Loucy (cell line): ENCODE results near the gene ISLR2.

Experiments used
- H2AFZ ChIP-seq: fragments of 200-600 bp; sonication (generic); 2 replicates; pipeline ENCODE4 v1.6.0; 2016; ENCODE audit warnings: antibody characterized with exemption, mild to moderate bottlenecking, low read length, moderate library complexity
- H3F3A ChIP-seq: fragments of 200-600 bp; 2 replicates; pipeline ENCODE4 v1.6.0; 2016; ENCODE audit warnings: antibody characterized with exemption, low read depth, mild to moderate bottlenecking
- H3K27me3 ChIP-seq: fragments of 200-600 bp; sonication (generic); 2 replicates; pipeline ENCODE4 v1.6.1; 2014; ENCODE audit warnings: low read length, mild to moderate bottlenecking; ENCODE audit not compliant: insufficient read depth, poor library complexity, severe bottlenecking
- H3K36me3 ChIP-seq: fragments of 200-600 bp; sonication (generic); 2 replicates; pipeline ENCODE4 v1.6.1; 2016; ENCODE audit warnings: low read length; ENCODE audit not compliant: insufficient read depth
- H3K4me1 ChIP-seq: fragments of 200-600 bp; sonication (generic); 2 replicates; pipeline ENCODE4 v1.5.1; 2014; ENCODE audit warnings: low read length, mild to moderate bottlenecking; ENCODE audit not compliant: insufficient read depth, poor library complexity, severe bottlenecking
- H3K4me2 ChIP-seq: fragments of 200-600 bp; sonication (generic); 2 replicates; pipeline ENCODE4 v1.6.0; 2014; ENCODE audit warnings: antibody characterized with exemption, low read length, low read depth, mild to moderate bottlenecking; ENCODE audit not compliant: poor library complexity, severe bottlenecking
- H3K4me3 ChIP-seq: fragments of 200-600 bp; sonication (generic); 2 replicates; pipeline ENCODE4 v1.5.1; 2014; ENCODE audit warnings: low read length, mild to moderate bottlenecking, mixed read lengths; ENCODE audit not compliant: poor library complexity, severe bottlenecking
- H3K79me2 ChIP-seq: fragments of 200-600 bp; sonication (generic); 2 replicates; pipeline ENCODE4 v1.6.1; 2014; ENCODE audit warnings: low read length; ENCODE audit not compliant: insufficient read depth
- H3K9ac ChIP-seq: fragments of 200-600 bp; sonication (generic); 2 replicates; pipeline ENCODE4 v1.6.0; 2014; ENCODE audit warnings: mild to moderate bottlenecking, low read depth, low read length, moderate library complexity; ENCODE audit not compliant: poor library complexity, severe bottlenecking
- H3K9me2 ChIP-seq: fragments of 200-600 bp; sonication (generic); replicated peaks from 2 replicates; pipeline ENCODE4 v1.6.1; 2016; ENCODE audit warnings: low read depth, low read length, mixed read lengths
- H3K9me3 ChIP-seq: fragments of 200-600 bp; sonication (generic); 2 replicates; pipeline ENCODE4 v1.6.1; 2014; ENCODE audit warnings: mild to moderate bottlenecking, antibody characterized with exemption, low read length, low read depth; ENCODE audit not compliant: insufficient read depth
- H4K20me1 ChIP-seq: fragments of 200-600 bp; sonication (generic); 2 replicates; pipeline ENCODE4 v1.6.0; 2014; ENCODE audit warnings: antibody characterized with exemption, low read length, mild to moderate bottlenecking; ENCODE audit not compliant: insufficient read depth, poor library complexity, severe bottlenecking
- EZH2phosphoT487 ChIP-seq: fragments of 200-600 bp; IDR thresholded peaks from 2 replicates; pipeline ENCODE4 v1.6.1; 2018; ENCODE audit warnings: antibody characterized with exemption, mild to moderate bottlenecking, moderate library complexity, borderline replicate concordance
- TF ChIP-seq, protein P1 (sequence below): fragments of 200-600 bp; sonication (generic); conservative IDR thresholded peaks from 2 replicates; pipeline ENCODE4 v1.5.1; 2014; ENCODE audit warnings: mild to moderate bottlenecking, antibody characterized with exemption, low read length

ISLR2 gene

DNA sequence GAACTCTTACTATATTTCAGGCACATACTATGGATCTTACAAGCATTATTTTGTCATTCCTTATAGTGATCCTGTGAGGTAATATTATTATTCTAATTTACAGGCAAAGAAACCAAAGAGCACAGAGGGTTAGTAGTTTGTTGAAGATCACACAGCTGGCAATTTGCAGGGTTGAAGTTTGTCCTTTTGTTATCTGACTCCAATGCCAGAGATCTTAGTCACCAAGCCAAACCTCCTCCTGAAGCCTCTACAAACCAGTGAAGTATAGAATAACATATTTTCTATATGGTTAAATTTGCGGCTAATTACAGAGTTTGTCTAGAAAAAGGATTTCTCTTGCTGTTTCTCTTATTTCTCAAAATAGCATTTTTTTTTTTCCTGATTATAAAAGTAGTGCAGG, 11.2 kb downstream of the ISLR2 start:
- no peak for TF ChIP-seq EZH2phosphoT487
- TF ChIP-seq, protein P1, sequence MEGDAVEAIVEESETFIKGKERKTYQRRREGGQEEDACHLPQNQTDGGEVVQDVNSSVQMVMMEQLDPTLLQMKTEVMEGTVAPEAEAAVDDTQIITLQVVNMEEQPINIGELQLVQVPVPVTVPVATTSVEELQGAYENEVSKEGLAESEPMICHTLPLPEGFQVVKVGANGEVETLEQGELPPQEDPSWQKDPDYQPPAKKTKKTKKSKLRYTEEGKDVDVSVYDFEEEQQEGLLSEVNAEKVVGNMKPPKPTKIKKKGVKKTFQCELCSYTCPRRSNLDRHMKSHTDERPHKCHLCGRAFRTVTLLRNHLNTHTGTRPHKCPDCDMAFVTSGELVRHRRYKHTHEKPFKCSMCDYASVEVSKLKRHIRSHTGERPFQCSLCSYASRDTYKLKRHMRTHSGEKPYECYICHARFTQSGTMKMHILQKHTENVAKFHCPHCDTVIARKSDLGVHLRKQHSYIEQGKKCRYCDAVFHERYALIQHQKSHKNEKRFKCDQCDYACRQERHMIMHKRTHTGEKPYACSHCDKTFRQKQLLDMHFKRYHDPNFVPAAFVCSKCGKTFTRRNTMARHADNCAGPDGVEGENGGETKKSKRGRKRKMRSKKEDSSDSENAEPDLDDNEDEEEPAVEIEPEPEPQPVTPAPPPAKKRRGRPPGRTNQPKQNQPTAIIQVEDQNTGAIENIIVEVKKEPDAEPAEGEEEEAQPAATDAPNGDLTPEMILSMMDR: no peak
- Histone ChIP-seq H3K4me3 (no peak overlapping the region), H3K9ac (no peak overlapping the region), H3K79me2 (no peaks in the 10 kb centered on the region), H3K9me3 (no peaks in the 10 kb centered on the region), H4K20me1 (no peaks in the 10 kb centered on the region), H3K9me2 (no peaks in the 10 kb centered on the region), H3K36me3 (no peaks in the 10 kb centered on the region), H3K4me1 (peaks cover 26% of the 10 kb centered on the region), H3K27me3 (no peaks in the 10 kb centered on the region), H2AFZ (no peak overlapping the region), H3K4me2 (no peak overlapping the region), H3F3A (no peaks in the 10 kb centered on the region)

DNA sequence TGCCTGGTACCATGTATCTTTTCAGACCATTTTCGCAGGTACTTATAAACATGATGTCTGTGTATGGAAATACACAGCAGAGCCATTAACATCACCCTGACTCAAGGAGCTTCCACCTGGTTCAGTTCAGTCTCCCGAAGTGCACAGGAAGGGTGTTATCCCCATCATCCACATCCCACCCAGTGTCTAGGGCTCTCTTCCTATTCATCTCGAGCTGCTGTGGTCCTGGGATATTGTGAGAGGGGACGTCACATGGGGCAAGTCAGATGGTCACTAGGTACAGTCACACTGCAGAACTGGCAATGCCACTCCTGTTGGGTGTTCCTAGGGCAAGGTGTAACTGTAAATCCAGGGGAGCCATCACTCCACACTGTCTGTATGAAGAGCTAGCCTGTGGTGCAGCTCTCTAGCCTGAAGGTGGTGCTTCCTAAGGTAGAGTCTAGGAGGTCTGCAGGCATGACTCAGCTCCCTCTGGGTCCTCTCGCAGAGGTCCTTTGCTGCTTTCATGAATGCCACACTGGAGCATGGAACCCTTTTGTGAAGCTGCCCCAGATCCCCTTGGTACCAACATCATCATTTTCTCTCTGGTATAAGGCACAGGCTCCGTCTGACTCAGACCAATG, 13.9 kb downstream of the ISLR2 start:
- H3K4me3 ChIP-seq: no peak overlapping the region
- no peaks in the 10 kb centered on the region for H3F3A ChIP-seq
- H3K27me3 ChIP-seq: no peaks in the 10 kb centered on the region
- no peaks in the 10 kb centered on the region for H3K9me3 ChIP-seq
- no peaks in the 10 kb centered on the region for H3K36me3 ChIP-seq
- TF ChIP-seq EZH2phosphoT487: no peak
- TF ChIP-seq, protein P1: peak; percentile 55
- H3K9me2 ChIP-seq: no peaks in the 10 kb centered on the region
- H4K20me1 ChIP-seq: no peaks in the 10 kb centered on the region
- no peak overlapping the region for H3K9ac ChIP-seq
- H3K4me1 ChIP-seq: peaks cover 14% of the 10 kb centered on the region
- H3K79me2 ChIP-seq: no peaks in the 10 kb centered on the region
- H2AFZ ChIP-seq: no peak overlapping the region
- H3K4me2 ChIP-seq: no peak overlapping the region

DNA sequence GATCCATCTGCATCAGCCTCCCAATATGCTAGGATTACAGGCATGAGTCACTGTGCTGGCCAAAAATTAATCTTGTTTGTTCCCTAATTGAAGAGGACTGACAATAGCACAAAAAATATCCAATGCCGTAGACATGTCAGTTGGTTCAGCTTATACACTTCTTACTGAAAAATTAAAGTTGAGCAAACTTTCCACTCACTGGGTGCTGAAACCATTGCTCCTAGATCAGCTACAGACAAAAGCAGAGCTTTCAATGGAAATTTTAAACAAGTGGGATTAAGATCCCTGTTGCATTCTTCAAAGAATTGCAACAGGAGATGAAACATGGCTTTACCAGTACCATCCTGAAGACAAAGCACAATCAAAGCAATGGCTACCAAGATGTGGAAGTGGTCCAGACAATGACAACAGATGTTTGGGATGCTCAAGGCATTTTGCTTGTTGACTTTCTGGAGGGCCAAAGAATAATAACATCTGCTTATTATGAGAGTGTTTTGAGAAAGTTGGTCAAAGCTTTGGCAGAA, 16.0 kb downstream of the ISLR2 start:
- Histone ChIP-seq H3K9me3 (no peaks in the 10 kb centered on the region), H2AFZ (no peak overlapping the region), H3K27me3 (no peaks in the 10 kb centered on the region), H3K4me3 (no peak overlapping the region), H3F3A (no peaks in the 10 kb centered on the region), H3K9me2 (no peaks in the 10 kb centered on the region), H4K20me1 (no peaks in the 10 kb centered on the region), H3K79me2 (no peaks in the 10 kb centered on the region), H3K9ac (no peak overlapping the region), H3K4me2 (no peak overlapping the region), H3K4me1 (peaks cover 4% of the 10 kb centered on the region), H3K36me3 (no peaks in the 10 kb centered on the region)
- no peak for TF ChIP-seq EZH2phosphoT487
- TF ChIP-seq, protein P1: no peak
